Type B pancreatic cell (in vitro differentiated cells): ENCODE results near the gene PRPF40B. TPM values are rescaled to one million over a fixed set of nuclear protein-coding genes. Genes with fewer than 3 reads are reported as not detected.
A peak's percentile ranks its signal among the peaks of the same experiment; 100 is the strongest.

Experiments used
- DNase-seq: peaks from one replicate; pipeline ENCODE4 v3.0.0; 2021; ENCODE audit warnings: mixed read lengths; ENCODE audit not compliant: unreplicated experiment; ENCODE audit errors: extremely low spot score
- H3K27ac Mint-ChIP-seq: 2 replicates; pipeline ENCODE4 v1.8.0; 2021; ENCODE audit warnings: mild to moderate bottlenecking, mixed read lengths
- H3K27me3 Mint-ChIP-seq: 2 replicates; pipeline ENCODE4 v1.8.0; 2021; ENCODE audit warnings: mixed read lengths
- H3K36me3 Mint-ChIP-seq: 2 replicates; pipeline ENCODE4 v1.8.0; 2021; ENCODE audit warnings: mixed read lengths
- H3K4me1 Mint-ChIP-seq: one replicate; pipeline ENCODE4 v1.8.0; 2021; ENCODE audit warnings: mixed read lengths; ENCODE audit not compliant: unreplicated experiment
- H3K4me3 Mint-ChIP-seq: 2 replicates; pipeline ENCODE4 v1.8.0; 2021; ENCODE audit warnings: mild to moderate bottlenecking, mixed read lengths
- H3K9me3 Mint-ChIP-seq: 2 replicates; pipeline ENCODE4 v1.8.0; 2021; ENCODE audit warnings: mixed read lengths
- total RNA-seq: library from RNA; stranded (reverse); gene quantifications from 2 replicates; pipeline ENCODE4 v1.2.1, GENCODE V29; 2021; ENCODE audit warnings: low replicate concordance
- TF ChIP-seq, protein P1 (sequence below): fragments of 200-600 bp; sonication (generic); conservative IDR thresholded peaks from 2 replicates; pipeline ENCODE4 v1.5.0; 2021; ENCODE audit warnings: antibody characterized with exemption, mild to moderate bottlenecking

The PRPF40B gene
- total RNA-seq, 1 donor from 2014 or later, result 35.4 TPM

DNA sequence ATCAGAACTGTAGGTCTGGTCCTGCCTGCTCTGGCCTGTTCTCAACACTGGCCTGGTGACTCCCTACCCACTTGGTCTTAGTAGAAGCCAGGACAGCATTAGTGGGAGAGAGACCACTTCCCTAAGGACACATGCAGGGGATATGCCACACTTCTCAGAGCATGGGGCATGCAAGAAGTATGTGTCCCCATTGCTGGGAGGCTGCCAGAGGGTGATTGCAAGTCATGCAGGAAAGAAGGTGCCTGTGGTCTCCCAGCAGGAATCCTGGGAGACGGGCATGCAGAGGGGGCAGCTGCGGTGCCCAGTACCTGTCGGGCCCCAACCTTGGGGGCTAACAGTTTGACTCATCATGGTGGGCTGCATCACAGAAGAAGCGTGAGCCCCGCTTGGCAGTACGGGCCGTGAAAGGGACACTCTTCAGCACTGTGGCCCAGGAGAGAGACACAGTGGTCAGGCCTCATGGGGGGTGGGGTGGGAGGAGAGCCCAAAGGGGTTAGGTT is 23.0 kb downstream of the PRPF40B start:
- no peaks in the 10 kb centered on the region for H3K9me3 Mint-ChIP-seq
- H3K27ac Mint-ChIP-seq, result no peak overlapping the region
- no peaks in the 10 kb centered on the region for H3K27me3 Mint-ChIP-seq
- TF ChIP-seq, protein P1, sequence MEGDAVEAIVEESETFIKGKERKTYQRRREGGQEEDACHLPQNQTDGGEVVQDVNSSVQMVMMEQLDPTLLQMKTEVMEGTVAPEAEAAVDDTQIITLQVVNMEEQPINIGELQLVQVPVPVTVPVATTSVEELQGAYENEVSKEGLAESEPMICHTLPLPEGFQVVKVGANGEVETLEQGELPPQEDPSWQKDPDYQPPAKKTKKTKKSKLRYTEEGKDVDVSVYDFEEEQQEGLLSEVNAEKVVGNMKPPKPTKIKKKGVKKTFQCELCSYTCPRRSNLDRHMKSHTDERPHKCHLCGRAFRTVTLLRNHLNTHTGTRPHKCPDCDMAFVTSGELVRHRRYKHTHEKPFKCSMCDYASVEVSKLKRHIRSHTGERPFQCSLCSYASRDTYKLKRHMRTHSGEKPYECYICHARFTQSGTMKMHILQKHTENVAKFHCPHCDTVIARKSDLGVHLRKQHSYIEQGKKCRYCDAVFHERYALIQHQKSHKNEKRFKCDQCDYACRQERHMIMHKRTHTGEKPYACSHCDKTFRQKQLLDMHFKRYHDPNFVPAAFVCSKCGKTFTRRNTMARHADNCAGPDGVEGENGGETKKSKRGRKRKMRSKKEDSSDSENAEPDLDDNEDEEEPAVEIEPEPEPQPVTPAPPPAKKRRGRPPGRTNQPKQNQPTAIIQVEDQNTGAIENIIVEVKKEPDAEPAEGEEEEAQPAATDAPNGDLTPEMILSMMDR, result no peak
- H3K36me3 Mint-ChIP-seq, result peaks cover 5% of the 10 kb centered on the region
- peaks cover 11% of the 10 kb centered on the region for H3K4me1 Mint-ChIP-seq
- no peak overlapping the region for H3K4me3 Mint-ChIP-seq
- no peak for DNase-seq

DNA sequence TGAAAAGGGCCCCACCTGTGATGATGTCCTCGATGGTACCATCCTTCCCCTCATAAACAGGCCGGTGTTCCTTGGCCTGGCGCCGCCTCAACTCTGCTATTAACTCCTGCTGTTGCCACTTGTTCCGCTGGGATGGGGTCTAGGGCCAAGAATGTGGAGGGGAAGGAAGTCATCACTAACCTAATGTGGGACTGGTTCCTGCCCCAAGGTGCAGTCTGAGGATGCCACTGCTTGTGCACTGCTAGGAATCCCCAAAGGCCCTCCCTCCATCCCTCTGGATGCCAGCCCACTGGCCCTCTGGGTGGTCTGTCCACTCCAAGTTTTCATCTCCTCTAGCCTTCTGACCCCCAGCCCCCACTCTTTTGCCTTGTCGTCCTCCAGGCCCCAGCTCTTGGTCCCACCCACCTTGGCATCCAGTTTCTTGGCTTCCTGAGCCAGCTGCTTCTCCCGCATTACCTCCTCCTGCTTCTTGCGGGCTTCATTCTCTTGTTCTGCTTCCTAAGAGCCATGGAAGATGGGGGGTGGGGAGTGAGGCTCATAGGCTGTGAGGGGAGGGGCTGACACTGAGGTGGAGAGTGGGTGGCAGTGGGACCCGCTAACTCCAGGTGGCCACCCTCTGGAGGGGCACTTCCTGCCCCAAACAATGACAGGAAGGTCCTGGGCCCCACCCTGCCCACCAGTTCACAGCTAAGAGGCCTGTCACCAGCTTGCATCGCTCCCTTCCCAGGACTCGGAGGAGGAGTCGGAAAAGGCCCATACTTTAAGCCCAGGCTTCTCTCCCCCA is 23.7 kb downstream of the PRPF40B start:
- H3K27ac Mint-ChIP-seq, result no peak overlapping the region
- peaks cover 5% of the 10 kb centered on the region for H3K36me3 Mint-ChIP-seq
- no peaks in the 10 kb centered on the region for H3K27me3 Mint-ChIP-seq

DNA sequence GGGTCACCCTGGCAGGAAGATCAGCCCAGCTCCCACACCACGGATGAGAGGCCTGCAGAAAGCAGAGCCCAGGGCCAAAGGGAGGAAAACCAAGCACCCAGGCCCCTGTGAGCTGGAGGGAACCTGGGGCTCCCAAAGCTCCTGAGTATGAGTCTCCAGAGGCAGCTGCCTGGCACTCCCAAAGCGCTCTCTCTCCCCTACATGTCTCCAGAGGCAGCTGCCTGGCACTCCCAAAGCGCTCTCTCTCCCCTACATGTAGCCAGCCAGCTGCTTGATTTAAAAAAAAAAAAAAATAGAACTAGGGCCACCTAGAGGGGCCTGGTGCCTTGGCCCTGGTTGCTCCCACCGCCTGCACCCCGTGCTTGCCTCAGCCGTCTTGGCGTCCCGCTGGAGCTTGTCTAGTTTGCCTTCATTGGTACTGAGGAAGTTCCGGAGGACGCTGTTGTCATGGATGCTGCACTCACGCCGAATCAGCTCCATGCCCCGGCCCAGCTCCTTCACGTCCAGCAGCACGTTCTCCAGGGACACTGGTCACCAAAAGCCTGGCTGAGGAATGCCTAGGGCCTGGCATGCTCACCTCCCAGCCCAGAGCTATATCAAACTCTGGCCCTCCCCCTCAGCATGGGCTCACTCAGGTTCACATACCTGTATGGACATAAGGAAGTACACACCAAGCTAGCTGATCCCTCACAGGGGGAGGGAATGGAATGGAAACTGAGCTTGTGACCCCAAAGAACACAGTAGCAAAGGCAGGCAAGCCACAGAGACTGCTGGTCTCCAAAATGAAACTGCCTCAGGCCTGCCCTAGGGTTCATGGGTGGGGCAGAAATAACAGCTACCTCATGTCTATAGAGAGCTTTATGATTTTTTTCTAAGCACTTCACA is 24.7 kb downstream of the PRPF40B start:
- no peak for DNase-seq
- TF ChIP-seq, protein P1, result no peak
- Mint-ChIP-seq H3K27ac (peak overlapping the region; percentile 26), H3K27me3 (no peaks in the 10 kb centered on the region), H3K36me3 (peaks cover 5% of the 10 kb centered on the region), H3K4me1 (peaks cover 11% of the 10 kb centered on the region), H3K4me3 (no peak overlapping the region), H3K9me3 (no peaks in the 10 kb centered on the region)

More for the DNA sequence above, 23.7 kb downstream of the PRPF40B start:
- H3K4me1 Mint-ChIP-seq, result peaks cover 11% of the 10 kb centered on the region
- no peak for DNase-seq
- H3K4me3 Mint-ChIP-seq, result no peak overlapping the region
- TF ChIP-seq, protein P1, result no peak
- no peaks in the 10 kb centered on the region for H3K9me3 Mint-ChIP-seq

DNA sequence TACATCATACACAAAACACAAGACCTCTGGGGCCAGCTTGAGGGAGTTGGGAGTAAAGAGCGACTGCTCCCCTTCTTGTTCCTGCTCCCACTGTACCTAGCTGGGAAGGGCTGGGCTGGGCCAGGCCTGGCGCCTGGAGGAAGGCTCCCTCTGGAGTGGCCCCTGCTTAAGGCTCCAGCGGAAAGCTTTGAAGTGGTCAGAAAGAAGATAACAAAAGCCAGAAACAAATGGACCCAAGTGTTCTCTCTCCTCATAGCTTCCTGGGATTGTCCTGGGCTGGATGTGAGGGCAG is 25.3 kb downstream of the PRPF40B start:
- no peak for DNase-seq
- H3K4me1 Mint-ChIP-seq, result peaks cover 11% of the 10 kb centered on the region
- no peak overlapping the region for H3K4me3 Mint-ChIP-seq
- H3K9me3 Mint-ChIP-seq, result no peaks in the 10 kb centered on the region
- H3K27me3 Mint-ChIP-seq, result no peaks in the 10 kb centered on the region
- TF ChIP-seq, protein P1, result no peak
- H3K27ac Mint-ChIP-seq, result peak overlapping the region; percentile 26
- peaks cover 5% of the 10 kb centered on the region for H3K36me3 Mint-ChIP-seq

DNA sequence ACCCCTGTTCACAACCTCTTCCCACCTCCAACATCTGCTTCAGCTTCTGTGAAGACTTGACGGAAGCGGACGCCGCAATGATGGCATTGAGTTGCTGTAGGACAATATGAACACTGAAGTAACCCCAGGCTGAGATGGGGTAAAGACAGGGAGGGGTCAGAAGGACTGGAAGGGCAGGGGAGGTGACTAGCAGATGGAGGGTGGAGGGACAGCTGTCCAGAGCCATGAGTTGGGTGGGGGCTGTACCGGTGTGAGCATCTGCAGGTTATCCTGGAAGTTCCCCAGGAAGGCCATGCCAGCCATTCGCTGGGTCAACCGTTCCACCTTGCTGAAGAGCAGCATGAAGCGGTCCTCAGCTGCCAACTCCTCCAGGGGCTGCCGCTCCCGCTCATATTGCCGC is 26.1 kb downstream of the PRPF40B start:
- H3K4me1 Mint-ChIP-seq, result peaks cover 9% of the 10 kb centered on the region
- no peak overlapping the region for H3K4me3 Mint-ChIP-seq
- no peak overlapping the region for H3K27ac Mint-ChIP-seq
- H3K9me3 Mint-ChIP-seq, result no peaks in the 10 kb centered on the region
- DNase-seq, result no peak
- H3K36me3 Mint-ChIP-seq, result peaks cover 4% of the 10 kb centered on the region
- H3K27me3 Mint-ChIP-seq, result no peaks in the 10 kb centered on the region
- TF ChIP-seq, protein P1, result no peak
